HG02759 (cell line): ENCODE data around the gene SH2D3A.
"Not testable (repeated sequence)": the region's sequence is repeated elsewhere in the genome, so short reads cannot be mapped to it uniquely, and the experiment has no call there.

Source experiments
- ATAC-seq: cut with Tn5 transposase; IDR thresholded peaks from one replicate; pipeline ENCODE4 v1.9.1; 2021; ENCODE audit warnings: mild to moderate bottlenecking, moderate library complexity; ENCODE audit not compliant: unreplicated experiment

Gene SH2D3A

DNA sequence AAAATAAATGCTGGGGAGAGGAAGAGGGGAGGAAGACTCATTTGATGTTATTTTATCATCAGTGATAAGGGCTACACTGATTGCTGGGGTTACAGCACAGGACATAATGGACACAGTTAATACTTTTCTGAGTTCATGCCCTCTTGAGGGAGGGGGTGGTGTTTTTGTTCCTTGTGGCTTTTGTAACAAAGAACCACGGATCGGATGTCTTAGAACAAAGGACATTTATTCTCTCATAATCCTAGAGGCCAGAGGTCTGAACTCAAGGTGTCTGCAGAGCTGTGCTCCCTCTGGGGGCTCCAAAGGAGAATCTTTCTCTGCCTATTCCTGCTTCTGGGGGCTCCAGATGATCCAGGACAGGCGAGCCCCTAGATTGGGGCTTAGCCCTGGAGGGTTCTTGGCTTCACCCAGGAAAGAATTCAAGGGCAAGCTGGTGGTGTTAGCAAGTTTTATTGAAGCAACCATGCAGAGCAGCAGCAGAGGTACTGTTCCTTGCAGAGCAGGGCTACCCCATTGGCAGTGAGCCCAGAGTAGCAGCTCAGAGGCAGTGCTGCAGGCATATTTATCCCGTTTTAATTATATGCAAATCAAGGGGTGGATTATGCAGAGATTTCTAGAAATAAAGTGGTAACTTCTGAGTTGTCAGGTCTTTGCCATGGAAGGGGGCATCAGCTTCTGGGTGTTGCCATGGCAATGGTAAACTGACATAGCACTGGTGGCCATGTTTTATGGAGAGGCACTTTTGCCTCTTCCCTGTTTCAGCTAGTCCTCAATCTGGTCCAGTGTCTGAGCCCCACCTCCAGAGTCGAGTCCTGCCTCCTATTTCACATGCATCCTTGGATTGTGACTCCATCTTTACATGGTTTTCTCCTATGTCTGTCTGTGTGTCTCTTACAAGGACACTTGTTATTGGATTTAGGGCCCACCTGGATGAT is 23.2 kb upstream of the SH2D3A start:
- ATAC-seq: no peak

DNA sequence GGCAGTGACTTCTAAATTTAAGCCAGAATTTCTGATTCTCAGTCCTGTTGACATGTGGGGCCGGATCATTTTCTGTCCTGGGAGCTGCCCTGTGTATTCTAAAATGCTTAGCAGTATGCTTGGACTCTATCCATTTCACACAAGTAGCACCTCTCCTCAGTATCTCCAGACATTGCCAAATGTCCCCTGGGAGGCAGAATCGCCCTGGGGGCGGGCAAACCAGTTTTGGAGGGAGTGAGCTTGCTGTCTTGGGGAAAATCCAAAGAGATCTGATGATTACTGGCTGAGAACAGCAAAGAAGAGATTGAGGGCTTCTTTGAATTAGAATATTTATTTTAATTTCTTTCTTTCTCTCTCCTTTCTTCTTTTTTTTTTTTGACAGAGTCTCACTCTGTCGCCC is 21.7 kb upstream of the SH2D3A start:
- no peak for ATAC-seq

DNA sequence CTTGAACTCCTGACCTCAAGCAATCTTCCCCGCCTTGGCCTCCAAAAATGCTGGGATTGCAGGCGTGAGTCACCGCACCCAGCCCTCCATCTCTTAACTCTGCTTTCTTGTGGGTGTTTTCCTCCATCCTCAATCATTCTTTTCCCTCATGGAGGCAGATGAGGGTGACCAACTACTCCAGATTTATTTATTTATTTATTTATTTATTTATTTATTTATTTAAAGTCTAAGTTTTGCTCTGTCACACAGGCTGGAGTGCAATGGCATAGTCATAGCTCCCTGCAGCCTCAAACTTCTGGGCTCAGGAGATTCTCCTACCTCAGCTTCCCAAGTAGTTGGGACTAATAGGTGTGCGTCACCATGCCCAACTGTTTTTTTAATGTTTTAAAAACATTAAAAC is 20.2 kb upstream of the SH2D3A start:
- ATAC-seq: no peak

DNA sequence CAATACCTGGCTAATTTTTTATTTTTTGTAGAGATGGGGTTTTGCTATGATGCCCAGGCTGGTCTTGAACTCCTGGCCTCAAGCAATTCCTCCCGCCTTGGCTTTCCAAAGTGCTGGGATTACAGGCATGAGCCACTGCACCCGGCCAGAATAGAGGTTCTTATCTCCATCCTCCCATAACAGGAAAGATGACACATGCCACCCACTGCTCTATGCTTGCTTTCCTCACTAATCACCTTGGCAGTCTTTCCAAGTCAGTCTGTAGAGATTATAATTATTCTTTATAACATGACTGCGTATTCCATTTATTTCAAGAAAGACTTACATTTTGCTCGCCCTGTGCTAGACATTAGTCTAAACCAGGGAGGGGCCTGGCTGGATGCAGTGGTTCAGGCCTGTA is 12.0 kb upstream of the SH2D3A start:
- no peak for ATAC-seq

DNA sequence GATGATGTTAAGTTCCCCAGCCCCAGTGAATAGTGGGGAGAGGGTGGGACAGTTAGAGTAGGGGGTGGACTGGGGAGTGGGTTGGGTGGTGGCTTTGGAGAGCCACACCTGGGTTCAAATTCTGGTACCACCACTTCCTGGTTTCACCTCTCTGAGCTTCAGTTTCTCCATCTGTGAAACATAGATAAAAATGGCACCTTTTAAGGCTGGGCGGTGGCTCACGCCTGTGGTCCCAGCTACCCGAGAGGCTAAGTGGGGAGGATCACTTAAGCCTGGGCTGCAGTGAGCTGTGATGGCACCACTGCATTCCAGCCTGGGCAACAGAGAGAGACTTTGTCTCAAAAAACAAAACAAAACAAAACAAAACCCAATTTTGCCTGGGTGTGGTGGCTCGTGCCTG is 11.2 kb upstream of the SH2D3A start:
- ATAC-seq: no peak

DNA sequence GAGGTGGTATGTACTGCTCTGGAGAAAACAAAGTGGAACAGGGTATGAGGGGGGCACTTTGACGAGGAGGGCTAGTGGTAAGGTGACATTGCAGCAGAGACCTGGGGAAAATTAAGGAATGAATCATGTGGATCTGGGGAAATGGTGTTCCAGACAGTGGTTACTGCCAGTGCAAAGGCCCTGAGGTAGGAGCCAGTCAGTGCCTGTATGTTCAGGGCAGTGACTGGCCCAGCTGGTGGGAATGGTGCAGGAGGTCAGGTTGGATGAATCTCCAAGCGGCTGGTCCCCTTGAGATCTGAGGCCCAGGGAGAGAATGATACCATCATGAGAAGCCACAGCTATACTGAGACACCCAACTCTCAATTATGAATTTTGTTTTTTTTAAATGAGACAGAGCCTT is 10.2 kb upstream of the SH2D3A start:
- ATAC-seq: no peak

DNA sequence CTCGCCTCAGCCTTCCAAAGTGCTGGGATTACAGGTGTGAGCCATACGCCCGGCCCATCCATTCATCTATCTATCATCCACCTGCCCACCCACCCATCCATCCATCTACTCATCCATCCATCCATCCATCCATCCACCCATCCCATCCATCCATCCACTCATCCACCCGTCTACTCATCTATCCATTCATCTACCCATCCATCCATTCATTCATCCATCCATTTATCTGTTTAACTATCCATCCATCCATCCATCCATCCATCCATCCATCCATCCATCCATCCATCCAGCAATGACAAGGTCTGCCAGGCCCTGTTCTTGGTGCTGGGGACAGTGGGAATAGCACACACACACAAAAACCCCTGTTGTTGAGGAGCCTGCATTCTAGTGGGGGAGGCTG is 9.8 kb upstream of the SH2D3A start:
- ATAC-seq: no peak

DNA sequence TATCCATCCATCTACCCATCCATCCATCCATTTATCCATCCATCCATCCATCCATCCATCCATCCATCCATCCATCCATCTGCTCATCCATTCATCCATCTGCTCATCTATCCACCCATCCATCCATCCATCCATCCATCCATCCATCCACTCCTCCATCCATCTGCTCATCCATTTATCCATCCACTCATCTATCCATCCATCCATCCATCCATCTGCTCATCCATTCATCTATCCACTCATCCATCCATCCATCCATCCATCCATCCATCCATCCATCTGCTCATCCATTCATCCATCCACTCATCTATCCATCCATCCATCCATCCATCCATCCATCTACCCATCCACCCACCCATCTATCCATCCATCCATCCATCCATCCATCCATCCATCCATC is 8.8 kb upstream of the SH2D3A start:
- ATAC-seq: not testable (repeated sequence)

DNA sequence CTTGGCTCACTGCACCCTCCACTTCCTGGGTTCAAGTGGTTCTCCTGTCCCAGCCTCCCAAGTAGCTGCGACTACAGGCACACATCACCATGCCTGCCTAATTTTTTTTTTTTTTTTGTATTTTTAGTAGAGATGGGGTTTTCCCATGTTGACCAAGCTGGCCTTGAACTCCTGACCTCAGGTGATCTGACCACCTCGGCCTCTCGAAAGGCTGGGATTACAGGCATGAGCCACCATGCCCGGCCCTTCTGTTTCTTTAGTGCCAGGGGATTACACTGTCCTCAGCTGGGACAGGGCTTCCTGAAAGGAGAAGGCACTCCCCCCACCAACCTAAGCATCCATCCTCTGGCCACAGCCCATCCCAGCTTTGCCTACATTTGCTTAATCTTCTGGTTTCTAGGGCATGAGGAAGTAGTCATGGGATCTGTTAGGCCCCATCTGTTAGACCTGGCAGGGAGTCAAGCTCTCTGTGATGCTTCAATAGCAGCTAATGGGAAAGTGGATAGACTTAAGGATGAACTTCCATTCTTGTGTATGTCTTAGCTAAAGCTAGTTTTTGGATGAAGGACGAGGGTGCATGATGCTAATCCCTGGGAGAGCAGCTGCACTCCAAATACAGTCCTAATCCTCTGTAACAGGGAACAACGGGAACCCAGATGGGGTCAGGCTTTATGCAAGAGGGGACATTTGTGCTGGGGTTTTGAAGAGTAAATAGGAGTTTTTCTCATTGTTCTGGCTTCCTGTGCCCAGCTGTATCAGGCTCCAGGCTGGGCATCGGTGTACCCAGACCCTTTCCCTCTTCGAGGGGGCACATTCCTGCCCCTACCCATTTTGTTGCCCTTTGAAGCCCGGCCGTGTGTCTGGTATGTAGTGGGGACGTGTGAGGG is 7.8 kb upstream of the SH2D3A start:
- no peak for ATAC-seq

DNA sequence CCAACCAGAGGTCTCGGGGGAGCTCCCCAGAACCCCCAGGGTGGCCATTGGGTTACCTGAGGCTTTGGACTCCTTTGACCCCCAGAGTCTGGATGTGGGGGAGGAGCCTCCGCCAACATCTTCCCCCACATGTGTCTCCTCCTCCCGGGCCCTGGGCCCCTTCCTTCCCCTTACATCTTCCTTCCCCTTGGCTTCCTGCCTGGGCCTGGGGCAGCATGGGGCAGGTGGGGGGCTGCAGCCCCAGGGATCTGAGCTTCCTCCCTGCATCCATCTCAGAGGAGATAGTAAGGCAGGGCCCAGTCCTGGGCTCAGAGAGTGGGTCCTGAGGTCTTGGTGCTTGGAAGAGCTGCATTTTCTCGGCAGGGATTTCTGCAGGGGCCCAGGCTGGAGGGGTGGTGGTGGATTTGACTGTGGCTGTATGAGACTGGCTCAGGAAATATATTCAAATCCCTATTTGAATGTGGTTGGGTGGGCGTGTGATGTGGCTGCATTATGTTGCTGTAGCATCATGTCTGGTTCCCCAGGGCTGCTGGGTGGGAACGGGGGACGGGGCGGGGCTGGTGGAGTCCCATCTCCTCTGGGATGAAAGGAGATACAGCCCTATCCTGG is 6.2 kb upstream of the SH2D3A start:
- ATAC-seq: no peak

DNA sequence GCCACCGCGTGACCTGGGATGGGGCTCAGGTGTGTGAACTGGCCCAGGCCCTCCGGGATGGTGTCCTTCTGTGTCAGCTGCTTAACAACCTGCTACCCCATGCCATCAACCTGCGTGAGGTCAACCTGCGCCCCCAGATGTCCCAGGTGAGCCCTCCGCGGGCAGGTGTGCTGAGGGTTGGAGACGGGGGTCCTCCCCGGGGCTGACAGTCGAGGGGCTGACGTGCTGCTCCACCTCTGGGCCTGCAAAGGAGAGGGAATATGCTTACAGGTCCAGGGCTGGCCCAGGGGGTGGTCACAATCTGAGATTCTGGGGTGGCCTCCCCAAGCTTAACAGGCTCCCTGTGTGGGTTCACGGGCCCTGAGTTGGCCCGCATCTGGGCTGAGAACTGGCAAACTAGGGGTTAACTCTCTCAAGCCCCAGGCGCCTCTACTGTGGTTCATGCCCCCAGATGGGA is 5.7 kb upstream of the SH2D3A start:
- ATAC-seq: no peak

DNA sequence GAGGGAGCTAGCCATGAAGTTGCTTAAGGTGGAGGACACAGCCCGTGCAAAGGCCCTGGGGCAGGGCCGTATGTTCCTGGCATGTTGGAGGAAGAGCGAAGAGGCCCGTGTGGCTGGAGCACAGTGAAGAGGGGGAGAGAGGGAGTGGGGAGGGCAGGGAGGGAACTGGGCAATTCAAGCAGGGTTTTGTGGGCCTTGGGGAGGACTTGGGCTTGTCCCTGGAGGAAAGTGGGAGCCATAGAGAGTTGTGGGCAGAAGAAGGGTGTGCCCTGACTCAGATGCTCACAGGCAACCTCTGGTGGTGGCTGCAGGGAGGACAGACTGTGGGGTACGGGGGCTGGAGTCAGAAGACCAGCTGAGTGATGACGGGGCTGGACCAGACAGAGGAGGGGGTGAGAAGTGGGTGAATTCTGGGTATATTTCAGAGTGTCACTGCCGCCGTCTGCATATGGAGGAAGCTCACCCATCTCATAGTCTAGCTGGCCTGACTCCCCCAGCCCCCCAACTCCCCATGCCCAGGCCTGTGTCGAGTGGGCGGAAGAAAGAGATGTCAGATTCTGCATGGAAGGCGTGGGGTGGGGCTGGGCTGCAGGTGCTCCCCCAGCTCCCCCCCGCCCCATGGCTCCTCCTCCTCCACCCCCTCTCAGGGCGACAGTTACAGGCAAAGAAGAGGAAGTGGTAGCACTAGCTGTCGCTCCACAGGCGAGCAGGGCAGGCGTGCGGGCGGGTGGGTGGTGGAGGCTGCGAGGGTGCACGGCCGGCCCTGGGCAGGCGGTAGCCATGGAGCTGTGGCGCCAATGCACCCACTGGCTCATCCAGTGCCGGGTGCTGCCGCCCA is 5.0 kb upstream of the SH2D3A start, which contains the start of gene VAV1:
Gene VAV1, plus strand, starts transcription at position 681 of the 838 bp plus-strand sequence. Its CDS starts 100 bp downstream, at position 781.
- peak; percentile 44 for ATAC-seq

DNA sequence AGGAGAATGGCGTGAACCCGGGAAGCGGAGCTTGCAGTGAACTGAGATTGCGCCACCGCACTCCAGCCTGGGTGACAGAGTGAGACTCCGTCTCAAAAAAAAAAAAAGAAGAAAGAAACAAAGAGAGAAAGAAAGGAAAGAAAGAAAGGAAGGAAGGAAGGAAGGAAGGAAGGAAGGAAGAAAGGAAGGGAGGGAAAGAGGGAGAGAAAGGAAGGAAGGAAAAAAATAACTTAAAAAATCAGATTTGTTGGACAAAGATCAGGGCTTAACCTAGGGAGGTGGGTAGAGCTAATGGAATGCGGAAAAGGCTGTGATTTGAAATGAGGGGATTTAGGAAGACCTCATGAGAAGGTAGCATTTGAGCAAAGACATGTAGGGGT is 4.4 kb upstream of the SH2D3A start:
- not testable (repeated sequence) for ATAC-seq

DNA sequence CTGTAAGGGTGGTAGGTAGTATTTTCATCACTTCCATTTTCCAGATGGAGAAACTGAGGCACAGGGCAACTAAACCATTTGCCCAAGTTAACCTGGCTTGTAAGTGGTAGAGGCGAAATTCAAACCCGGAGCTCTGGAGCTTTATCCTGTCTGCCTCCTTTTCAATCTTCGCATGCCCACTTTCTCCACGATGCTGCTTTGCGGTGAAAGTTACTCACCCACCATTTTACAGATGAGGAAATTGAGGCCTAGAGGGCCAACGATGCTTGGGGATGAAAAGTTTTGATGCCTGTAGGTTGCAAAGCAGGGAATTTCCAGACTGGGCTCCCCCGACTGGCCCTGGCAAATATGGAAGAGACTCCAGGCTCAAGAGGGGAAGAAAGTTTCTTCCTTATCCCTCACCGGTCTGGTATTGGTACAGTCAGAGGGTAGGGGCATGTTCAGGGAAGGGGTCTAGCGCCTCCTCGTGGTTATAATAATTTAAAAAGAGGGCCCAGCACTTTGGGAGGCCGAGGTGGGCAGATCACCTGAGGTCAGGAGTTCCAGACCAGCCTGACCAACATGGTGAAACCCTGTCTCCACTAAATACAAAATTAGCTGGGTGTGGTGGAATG is 1.9 kb upstream of the SH2D3A start:
- ATAC-seq: no peak

DNA sequence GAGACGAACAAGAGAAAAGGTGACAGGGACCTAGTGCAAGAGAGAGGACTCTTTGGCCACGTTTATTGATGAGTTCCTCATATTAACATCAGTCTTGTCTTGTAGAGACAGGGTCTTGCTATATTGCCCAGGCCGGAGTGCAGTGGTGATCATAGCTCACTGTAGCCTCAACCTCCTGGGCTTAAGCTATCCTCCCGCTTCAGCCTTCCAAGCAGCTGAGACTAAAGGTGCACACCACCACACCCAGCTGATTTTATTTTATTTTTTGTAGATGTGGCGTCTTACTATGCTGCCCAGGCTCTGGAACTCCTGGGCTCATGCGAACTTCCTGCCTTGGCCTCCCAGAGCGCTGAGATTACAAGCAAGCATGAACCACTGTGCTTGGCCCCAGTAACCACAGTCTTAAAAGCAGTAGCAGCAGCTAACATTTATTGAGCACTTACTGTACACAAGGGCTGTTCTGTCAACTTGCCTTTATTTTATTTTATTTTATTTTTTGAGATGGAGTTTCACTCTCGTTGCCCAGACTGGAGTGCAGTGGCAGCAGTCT is 1.1 kb upstream of the SH2D3A start:
- ATAC-seq: no peak

DNA sequence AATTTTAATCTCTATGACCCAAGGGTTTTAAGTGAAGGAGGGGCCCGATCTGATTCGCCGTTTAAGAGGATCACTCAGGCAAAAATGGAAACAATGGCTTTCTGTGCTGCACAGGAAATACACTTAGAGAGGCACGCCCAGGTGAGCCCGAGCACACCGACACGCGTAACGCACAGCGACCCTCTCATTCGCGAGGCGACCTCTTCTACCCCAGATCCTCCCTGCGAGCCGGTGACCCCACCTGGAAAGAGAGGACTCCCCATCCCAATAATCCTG is 216 bp downstream of the SH2D3A start:
- peak; percentile 20 for ATAC-seq

DNA sequence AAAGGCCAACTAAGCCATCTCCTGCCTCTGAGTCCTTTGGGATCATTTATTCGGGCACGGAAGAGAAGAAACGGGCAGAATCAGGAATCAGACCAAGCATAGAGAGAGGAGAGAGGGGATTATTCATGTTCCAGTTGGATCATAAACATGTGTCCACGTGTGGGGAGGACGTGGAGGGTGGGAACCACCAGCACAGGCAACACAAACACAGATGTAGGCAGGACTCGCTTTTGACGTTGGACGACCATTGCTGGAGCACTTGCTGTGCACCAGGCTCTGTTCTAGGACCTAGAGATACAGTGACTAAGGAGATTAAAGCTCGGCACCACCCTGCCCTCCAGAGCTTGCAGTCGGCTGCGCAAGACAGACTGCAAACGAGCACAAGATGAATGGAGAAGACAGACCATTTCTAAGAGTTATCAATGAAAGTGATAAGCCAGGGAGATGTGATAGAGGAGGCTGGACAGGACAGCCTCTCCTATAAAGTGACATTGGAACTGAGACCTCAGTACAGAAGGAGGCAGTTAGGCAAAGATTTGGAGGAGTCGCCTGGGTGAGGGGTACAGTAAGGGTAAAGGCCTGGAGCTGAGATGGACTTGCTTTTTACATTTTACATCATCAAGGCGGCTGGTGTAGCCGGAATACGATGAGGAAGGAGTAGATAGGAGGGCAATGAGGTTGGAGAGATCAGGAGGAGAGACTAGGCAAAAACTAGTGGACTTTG is 716 bp downstream of the SH2D3A start:
- no peak for ATAC-seq

DNA sequence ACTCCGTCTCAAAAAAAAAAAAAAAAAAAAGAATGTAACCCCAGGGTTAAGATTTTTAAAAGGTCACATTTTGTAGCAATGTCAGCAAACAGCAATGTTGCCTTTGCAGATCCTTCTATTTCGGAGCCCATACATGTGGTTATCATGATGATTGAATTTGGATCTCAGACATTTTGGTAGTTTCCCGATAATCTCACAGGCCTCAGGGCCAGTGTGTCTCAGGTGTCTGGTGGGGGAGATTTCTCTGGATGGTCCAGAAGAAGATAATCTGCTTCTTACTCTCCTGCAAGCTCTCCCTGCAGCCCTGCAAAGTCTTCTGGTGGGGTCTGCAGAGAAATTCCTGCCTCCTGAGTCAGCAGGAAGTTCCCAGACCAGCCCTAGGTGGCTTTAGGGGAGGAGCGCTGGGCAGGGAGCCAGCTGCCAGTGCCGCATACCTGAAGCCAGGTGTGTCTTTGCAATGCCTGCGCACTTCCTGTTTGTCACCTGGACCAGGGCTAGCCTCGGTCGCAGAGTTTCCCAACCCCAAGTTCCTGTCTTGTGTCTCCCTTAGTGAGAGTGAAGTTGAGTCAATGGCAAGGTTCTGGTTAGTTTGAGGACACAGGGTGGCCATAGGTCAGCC is 1.4 kb downstream of the SH2D3A start:
- no peak for ATAC-seq
